Stimulated activated naive CD8-positive, alpha-beta T cell treated with anti-CD3 and anti-CD28 coated beads, Interleukin-15, Interleukin-2, amounts not matched to agents 100 ng/mL and 50 ng/mL, for 24 hours (primary cell): ENCODE data around the gene SLC22A7.
"Not testable (repeated sequence)": the region's sequence is repeated elsewhere in the genome, so short reads cannot be mapped to it uniquely, and the experiment has no call there.

Experiments used
- H3K27ac Mint-ChIP-seq: one replicate; pipeline ENCODE4 v1.8.0; 2021; ENCODE audit warnings: mild to moderate bottlenecking, mixed read lengths
- H3K27me3 Mint-ChIP-seq: one replicate; pipeline ENCODE4 v1.8.0; 2021; ENCODE audit warnings: mixed read lengths
- H3K36me3 Mint-ChIP-seq: one replicate; pipeline ENCODE4 v1.8.0; 2021; ENCODE audit warnings: low read depth, mixed read lengths
- H3K4me1 Mint-ChIP-seq: one replicate; pipeline ENCODE4 v1.8.0; 2021; ENCODE audit warnings: low read depth, mixed read lengths
- H3K4me3 Mint-ChIP-seq: one replicate; pipeline ENCODE4 v1.8.0; 2021; ENCODE audit warnings: mild to moderate bottlenecking, mixed read lengths
- H3K9me3 Mint-ChIP-seq: one replicate; pipeline ENCODE4 v1.8.0; 2021; ENCODE audit warnings: mixed read lengths

SLC22A7 gene

GRCh38 chr6:43347444-43347843 is 49.4 kb downstream of the SLC22A7 start:
- Mint-ChIP-seq H3K4me3 (no peak overlapping the region), H3K27ac (no peak overlapping the region), H3K36me3 (peaks cover 28% of the 10 kb centered on the region), H3K27me3 (no peaks in the 10 kb centered on the region), H3K9me3 (no peaks in the 10 kb centered on the region), H3K4me1 (no peaks in the 10 kb centered on the region)

- H3K36me3 Mint-ChIP-seq, result peaks cover 39% of the 10 kb centered on the region
- not testable (repeated sequence) for H3K27ac Mint-ChIP-seq, H3K27me3 Mint-ChIP-seq, H3K4me1 Mint-ChIP-seq, H3K9me3 Mint-ChIP-seq, H3K4me3 Mint-ChIP-seq
Measured at GRCh38 chr6:43351951-43352350, 53.9 kb downstream of the SLC22A7 start.
